ENCODE measurements around the gene MRPL34. TPM values are rescaled to one million over a fixed set of nuclear protein-coding genes. Genes with fewer than 3 reads are reported as not detected.
"Not testable (repeated sequence)": the region's sequence is repeated elsewhere in the genome, so short reads cannot be mapped to it uniquely, and the experiment has no call there.

MRPL34 gene
- total RNA-seq, 1 experiment from 2014 or later: 68.9 TPM

DNA sequence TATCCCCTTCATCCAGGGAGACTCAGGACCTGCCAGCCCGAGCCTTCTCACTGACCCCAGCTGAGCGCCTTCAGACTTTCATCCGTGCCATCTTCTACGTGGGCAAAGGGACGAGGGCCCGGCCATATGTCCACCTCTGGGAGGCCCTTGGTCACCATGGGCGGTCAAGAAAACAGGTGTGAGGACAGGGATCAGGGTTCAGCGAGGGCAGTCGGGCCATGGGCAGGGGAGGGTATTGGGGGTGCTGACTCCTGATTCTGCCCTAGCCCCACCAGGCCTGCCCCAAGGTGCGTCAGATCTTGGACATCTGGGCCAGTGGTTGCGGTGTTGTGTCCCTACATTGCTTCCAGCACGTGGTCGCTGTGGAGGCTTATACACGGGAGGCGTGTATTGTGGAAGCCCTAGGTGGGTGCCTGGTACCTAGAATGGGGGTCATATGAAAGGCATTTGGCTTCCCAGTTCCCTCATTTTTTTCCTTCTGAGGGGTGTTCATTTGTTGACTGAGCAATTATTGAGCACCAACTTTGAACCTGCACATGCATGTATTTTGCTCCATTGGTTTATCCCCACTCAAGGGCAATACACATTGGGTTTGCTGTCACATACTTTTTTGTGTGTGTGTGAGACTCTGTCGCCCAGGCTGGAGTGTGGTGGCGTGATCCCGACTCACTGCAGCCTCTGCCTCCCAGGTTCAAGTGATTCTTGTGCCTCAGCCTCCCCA, 20.1 kb upstream of the MRPL34 start:
- DNase-seq (ENCODE audit: low read depth): no peak

DNA sequence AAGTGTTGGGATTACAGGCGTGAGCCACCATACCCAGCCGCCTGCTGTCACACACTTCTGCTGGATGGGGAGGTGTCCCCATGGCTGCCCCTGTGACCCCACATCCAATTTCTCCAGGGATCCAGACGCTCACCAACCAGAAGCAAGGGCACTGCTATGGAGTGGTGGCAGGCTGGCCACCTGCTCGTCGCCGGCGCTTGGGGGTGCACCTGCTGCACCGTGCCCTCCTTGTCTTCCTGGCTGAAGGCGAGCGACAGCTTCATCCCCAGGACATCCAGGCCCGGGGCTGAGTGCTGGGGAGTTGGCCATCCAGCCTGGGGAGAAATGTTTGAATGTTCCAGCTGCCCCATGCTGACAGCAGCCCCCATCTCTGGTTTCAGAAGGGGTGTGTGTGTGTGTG, 19.4 kb upstream of the MRPL34 start:
- DNase-seq (ENCODE audit: low read depth): no peak

DNA sequence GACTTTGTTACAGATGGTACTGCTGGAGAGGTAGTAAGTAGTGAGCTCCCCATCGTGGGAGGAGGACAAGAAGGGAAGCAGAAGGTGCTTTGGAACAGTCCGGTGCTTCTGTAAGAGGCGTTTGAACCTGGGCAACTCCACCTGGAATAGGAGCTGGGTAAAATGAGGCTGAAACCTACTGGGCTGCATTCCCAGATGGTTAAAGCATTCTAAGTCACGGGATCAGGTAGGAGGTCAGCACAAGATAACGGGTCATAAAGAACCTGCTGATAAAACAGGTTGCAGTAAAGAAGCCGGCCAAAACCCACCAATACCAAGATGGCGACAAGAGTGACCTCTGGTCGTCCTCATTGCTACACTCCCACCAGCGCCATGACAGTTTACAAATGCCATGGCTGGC, 18.9 kb upstream of the MRPL34 start:
- DNase-seq (ENCODE audit: low read depth): no peak

DNA sequence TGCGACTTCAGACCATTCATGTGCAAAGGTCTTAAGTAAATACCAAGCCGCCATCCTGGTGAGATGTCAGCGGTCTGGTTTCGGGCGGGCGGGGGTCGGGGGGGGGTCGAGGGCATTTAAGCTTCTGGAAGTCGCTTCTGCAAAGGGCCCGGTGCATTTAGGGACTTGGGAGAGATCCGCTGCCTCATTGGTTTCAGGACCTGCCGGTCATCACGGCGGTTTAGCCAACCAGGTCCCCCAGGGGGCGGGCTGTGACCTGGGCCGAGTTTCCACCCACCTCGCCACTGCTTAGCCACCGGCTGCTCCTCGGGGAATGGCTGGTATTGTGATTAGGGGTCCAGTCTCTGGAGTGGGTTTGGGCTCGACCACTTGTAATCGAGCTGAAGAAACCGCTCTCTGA, 16.2 kb upstream of the MRPL34 start:
- DNase-seq (ENCODE audit: low read depth): peak; percentile 83

DNA sequence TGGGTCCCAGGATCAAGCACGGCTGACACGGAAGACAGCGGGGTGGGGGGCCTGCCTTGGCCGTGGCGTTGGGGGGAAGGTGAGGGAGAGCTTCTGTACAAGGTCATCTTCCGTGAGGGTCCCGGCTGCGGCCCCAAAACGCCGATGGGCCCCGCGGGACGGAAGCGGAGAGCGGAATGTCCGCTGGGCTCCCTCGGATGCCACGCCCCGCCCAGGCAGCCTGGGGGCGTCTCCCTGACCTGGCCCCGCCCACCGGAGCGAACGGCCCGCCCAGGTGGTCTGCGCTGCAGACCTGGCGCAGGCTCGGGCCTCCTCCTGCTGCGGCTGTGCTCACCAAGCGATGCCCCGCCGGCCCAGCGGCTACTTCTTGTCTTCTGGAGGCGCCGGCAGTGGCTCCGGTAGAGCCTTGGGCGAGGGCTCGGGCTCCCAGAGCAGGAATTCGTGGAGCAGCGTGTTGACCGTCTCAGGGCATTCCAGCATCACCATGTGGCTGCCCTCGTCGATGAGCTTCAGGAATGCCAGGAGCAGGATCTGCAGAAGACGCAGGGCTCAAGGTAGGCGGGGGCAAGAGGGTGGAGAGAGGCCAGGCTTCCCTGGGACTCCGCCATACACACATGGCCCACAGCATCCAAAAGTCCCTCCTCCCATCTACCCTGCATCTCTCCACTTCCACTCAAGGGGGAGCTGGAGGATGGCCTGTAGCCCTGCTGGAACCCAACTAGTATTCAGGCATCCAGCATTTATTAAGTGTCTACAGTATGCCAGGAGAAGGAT, 13.2 kb upstream of the MRPL34 start:
- DNase-seq (ENCODE audit: low read depth): peak; percentile 92

DNA sequence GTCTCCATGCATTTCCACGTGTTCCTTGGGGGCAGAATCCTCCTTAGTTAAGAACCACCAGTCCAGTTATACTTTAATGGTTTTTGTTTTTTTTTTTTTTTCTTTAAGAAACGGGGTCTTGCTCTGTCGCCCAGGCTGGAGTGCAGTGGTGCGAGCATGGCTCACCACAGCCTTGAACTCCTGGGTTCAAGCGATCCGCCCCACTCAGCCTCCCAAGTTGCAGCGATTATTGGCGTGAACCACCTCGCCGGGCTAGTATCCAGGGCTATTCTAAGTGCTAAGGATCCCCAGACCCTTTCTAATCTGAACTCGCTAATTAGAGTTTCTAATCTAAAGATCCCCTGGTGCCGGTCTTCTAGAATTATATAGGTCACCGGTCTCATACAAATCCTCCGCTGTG, 12.1 kb upstream of the MRPL34 start:
- DNase-seq (ENCODE audit: low read depth): no peak

DNA sequence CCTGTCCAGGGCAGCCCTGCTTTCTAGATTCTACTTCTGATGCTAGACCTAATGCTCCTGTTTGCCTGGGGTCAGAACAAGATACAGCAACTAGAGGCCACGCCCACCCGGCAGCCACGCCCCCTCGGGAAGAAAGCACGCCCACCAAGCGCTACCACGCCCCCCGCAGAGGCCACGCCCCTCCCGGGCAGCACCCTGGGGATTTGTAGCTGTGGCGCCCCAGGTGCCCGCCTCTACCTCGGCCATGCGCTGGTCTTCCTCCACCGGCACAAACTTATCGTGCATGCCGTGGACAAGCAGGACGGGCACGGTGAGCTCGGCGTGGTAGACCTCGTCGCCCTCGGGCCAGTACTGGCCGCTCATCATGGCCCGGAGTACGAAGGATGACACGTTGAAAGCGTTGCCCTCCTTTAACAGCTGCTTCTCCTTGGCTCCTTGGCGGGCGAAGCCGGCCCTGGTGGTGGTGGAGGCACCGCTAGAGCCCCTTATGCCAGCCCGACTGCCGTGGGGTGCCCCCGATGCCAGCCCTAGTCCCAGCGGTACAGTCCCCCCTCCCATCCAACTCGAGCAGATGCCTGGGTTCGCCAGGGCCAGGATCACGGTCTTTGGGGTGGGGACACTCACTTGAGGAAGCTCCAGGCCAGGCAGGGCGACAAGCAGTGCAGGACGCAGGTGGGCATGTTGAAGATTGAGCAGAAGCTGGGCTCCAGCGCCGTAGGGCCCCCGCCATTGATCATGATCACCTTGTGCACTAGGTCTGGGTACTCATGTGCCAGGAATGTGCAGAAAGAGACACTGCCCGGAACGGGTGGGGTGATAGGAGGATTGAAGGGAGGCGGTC, 11.4 kb upstream of the MRPL34 start:
- peak; percentile 44 for DNase-seq (ENCODE audit: low read depth)

DNA sequence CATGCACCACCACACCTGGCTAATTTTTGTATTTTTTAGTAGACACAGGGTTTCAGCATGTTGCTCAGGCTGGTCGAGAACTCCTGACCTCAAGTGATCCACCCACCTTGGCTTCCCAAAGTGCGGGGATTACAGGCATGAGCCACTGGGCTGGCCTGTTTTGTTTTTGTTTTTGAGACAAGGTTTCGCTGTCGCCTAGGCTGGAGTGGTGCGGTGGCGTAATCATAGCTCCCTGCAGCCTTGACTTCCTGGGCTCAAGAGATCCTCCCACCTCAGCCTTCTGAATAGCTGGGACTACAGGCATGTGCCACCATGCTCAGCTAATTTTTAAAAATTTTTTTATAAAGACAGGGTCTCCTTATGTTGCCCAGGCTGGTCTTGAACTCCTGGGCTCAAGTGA, 10.1 kb upstream of the MRPL34 start:
- DNase-seq (ENCODE audit: low read depth): not testable (repeated sequence)

DNA sequence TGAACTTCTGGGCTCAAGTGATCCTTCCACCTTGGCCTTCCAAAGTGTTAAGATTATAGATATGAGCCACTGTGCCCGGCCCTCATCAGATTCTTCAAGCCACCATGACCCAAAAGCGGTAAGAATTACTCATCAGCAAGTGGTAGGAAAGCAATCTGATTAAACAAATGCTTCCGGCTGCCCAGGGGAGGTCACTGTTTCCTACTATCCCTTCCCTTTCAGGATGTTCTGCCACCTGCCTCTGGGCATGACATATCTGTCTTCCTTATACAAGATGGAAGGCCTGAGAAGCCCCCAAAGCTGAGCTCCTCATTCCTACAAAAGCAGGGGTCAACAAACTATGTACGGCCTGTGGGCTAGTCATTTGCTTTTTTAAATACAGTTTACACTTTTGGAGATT, 9.4 kb upstream of the MRPL34 start:
- peak; percentile 76 for DNase-seq (ENCODE audit: low read depth)

DNA sequence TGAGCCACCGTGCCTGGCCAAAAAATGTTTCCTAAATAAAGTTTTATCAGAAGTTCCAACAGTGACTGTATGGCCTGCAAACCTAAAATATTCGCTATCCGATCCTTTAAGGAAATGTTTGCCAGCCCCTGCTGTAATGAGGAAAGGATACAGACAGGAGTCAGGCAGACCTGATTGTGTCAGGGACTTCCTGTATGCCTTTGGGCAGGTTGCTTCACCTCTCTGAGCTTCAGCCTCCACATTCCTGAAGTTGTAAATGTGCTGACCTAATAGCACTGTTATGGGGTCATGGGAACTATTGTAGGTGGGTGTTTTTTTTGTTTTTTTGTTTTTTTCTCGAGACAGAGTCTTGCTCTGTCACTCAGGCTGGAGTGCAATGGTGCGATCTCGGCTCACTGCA, 8.7 kb upstream of the MRPL34 start:
- DNase-seq (ENCODE audit: low read depth): no peak

DNA sequence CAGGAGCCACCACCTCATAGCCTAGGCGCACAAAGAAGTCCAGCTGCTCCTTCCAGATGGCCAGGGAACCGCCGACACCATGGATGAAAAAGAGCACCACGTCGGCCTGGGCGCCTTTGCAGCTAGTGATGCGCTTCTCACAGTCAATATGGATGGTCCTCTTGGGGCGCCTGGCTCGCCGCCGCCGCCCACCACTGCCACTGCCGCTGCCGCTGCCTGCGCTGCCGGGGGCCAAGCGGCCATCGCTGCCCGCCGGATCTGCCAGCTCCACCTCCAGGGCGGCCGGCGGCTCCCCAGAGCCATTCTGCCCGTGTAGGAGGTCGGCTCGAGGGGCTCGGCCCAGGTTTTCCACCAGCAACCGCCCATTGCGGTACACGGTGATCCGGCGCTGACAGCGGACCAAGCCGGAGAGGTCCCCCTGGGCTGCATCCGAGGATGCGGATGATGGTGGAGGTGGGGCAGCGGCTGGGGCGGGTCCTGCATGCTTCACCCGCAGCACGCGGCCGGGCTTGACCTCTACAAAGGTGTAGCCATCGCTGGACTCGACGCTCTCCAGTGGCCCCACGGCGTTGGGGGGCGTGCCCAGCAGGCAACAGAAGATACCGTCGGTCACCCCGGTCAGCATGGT, 4.6 kb upstream of the MRPL34 start:
- DNase-seq (ENCODE audit: low read depth): no peak

DNA sequence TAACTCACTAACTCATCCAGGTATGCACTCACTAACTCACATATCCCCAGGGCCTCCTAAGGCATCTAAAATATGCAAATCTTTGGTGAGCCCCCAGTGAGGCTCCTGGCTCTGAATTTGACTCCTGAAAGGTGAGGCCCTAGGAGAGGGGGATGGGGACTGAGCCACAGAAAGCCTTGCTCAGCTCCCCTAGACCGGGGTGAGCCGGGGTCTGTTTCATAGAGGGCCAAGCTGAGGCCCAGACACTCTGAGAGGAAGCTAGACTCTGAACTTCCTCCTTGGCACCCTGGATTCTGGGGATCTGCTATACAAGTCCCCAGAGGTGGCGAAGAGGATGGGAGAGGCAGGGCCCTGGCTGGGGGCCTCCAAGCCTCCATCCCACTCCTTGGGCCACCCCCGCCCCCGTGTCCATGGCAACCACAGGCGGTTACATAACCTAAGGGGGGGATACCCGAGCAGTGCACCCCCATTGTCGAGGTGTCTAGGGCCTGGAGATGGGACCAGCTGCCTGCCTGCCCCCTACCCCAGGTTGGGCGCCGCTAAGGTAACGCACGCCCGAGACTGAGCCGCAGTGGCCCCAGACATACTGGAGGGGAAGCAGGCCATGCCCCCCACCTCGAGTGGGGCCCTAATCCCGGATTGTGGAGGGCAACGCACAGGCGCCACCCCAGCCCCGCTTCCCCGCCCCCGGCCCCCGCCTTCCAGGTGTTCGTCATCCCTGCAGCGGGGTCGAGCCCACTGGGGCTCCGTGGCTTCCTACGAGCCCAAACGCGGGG, 3.1 kb upstream of the MRPL34 start:
- no peak for DNase-seq (ENCODE audit: low read depth)

DNA sequence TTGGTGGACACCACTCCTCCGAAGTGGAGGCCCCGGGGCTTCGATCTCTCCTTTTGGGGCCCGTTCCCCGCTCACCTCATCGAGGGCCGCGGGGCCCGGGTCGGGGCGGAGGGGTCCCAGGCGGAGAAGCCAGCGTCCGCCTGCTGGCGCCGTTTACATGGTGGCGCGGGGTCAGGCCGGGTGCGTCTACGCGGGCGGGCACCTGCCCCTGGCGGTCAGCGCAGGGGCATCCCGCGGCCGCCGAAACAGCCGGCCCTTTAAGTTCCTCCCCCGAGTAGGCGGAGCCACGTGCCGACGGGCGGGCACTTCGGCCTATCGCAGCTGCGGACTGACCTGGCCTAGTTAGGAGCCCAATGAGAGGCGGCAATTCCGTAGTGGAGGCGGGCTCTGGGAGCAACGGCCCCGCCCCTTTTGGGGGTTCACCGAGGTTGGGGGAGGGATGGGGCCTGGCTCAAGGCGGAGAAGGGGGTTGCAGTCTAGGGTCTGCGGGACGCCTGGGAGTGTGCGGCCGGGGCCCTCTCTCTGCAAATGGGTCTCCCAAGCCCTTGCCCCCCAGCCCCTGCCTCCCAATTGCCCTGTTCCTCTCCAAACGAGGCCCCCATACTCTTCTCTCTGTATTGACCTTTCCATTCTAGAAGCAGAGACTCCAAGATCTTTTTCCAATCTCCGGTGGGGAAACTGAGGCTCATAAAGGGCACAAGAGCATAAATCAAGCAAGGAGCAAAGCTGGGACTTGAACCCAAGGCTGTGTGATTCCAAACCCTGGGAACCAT, 2.3 kb upstream of the MRPL34 start, which contains the start of gene ABHD8:
TSS of gene ABHD8 (minus strand) at position 259 of the 773 bp plus-strand sequence. CDS start 1,809 bp downstream, outside the sequence.
- peak; percentile 95 for DNase-seq (ENCODE audit: low read depth)

DNA sequence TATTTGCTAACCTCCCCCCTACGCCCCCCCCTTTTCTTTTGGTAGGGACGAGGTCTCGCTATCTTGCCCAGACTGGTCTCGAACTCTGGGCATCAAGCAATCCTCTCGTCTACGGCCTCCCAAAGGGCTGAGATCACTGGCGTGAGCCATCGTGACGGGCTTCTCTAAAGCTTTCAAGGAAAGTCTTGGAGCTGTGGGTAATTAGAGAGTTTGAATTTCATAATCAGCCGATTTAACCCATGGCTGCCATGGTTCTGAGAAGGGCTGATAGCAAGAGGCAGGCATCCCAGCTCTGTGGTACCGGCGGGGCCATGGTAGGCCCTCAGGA, 1.8 kb upstream of the MRPL34 start:
- no peak for DNase-seq (ENCODE audit: low read depth)

DNA sequence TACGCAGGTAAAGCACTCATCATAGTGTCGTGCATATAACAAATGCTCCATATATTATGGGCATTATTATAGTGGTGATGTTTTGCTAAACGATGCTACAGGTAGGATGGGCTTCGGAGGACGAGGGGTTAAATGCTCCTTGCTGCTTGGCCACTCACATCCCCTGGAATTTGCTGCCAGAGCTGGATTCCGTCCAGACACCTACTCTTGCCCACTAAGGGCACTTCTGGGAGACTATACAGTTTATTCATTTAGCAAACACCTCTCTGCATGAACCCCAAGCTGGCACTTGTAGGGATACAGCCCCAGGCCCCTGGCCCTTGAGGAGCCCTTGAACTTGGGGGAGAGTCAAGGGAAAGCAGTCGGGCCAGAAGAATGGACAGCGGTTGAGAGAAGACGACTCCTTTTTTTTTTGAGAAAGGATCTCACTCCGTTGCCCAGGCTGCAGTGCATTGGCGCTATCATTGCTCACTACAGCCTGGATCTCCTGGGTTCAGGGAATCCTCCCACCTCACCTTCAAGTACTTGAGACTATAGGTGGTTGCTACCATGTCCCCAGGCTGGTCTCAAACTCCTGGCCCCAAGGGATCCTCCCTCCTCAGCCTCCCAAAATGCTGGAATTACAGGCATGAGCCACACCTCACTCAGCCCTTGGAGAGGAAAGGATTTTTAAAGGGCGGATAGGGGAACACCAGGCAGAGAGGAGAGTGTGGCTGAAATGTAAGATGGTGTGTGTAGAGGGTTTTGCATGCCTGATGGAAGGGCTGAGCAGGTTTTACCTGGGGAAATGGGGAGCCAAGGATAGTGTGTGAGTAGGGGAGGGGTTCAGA, 1.1 kb upstream of the MRPL34 start:
- no peak for DNase-seq (ENCODE audit: low read depth)

DNA sequence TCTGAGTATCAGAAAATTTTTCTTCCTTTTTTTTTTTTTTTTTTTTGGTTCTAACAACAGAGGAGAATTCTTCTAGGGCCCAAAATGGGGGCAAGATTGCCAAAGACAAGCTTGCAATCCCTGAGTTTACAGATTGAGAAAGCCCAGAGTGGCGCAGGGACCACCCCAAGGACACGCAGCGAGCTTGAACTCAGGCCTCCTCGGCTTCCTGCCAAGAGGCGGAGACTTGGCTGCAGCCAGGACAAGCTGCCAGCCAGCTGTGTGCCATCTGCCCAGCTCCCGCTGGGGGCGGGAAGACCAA, 506 bp upstream of the MRPL34 start:
- DNase-seq (ENCODE audit: low read depth): no peak

DNA sequence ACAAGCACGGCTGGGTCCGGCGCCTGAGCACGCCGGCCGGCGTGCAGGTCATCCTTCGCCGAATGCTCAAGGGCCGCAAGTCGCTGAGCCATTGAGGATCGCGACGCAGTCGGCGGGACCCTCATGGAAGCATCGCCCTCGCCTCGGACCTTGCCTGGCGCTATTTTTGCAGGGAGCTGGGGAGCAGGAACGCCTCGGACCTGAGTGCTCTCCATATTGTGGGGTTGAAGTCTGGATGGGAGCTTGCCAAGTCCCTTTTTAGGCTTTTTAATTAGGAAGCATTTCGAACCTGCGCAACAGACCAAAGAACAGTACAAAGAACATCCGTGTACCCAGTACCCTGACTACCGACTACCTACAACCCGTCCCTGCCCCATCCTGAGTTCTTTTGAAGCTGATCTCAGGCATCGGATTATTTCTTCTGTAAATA, 628 bp downstream of the MRPL34 start:
- no peak for DNase-seq (ENCODE audit: low read depth)

DNA sequence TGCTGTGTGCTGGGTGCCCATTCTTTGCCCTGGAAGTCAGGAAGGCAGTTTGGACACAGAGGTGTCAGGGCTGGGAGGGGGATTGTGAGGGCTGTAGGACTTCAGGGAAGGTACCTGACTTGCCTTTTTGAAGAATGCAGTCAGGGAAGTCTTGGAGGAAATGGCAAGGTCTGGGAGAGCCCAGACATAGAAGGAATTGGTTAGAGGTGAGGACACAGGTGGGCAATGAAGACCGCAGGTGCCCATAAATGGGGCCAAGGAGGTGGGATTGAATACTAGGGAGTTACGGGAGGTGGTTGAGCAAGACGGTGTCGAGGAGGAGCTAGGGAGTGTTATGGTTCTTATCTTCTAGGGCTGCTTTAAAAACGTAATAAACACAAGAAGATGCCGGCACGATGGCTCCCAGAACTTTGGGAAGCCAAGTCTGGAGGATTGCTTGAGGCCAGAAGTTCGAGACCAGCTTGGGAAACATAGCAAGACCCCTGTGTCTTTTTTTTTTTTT, 2.3 kb downstream of the MRPL34 start:
- no peak for DNase-seq (ENCODE audit: low read depth)

DNA sequence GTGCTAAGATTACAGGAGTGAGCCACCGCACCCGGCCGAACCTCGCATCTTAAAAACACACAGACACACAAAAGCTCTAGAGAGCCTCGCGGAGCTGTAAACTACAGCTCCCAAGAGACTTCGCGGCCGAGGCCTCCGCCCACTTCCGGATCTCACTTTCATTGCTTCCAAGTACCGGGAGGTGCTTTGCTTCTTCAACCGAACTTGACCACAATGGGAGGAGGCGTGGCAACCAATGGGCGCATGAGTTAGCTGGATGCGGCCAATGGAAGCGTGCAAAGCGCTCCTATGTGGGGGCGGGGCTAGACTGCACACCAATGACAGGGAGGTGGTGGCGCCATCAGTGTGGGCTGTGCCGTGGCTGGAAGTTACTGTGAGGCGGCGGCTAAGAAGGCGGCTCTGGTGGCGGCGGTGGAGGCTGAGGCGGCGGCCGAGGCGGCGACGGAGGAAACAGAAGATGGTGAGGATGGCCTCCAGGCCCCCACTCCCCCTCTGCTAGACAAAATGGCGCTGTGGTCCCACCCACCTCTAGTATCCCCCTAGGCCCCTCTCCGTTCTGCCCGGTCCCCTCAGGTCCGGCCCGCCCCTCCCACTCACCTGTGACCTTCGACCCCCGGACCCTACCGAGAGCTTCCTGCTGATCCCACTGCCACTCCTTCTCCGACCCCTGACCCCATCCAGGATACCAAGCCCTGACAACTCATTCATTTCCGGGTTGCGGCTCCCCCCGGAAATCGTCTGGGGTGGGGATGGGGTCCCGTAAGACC, 3.7 kb downstream of the MRPL34 start, which contains the start of gene DDA1:
TSS of gene DDA1 (plus strand) at position 366 of the 767 bp plus-strand sequence. CDS start at position 458, 92 bp downstream.
- peak; percentile 100 for DNase-seq (ENCODE audit: low read depth)

Measured in Daoy (cell line).